ENCODE measurements around the gene ARID5B. TPM values are rescaled to one million over a fixed set of nuclear protein-coding genes. Genes with fewer than 3 reads are reported as not detected.

The ARID5B gene
- total and polyA plus RNA-seq, 2 donors (not counting 1 experiment from before 2014, with no cell fraction given), result 22.4 to 237 TPM

GRCh38 chr10:62029401-62029800 is 127.9 kb downstream of the ARID5B start:
- ATAC-seq (ENCODE audit: low read depth), result no peak
- DNase-seq, result no peak
- intact Hi-C loops (cut with micrococcal nuclease), result no loop called here
- Histone ChIP-seq H3K9ac (ENCODE audit: low read length) (no peak overlapping the region), H3K27me3 (replicated peaks in 1 of 4; ENCODE audit: control extremely low read depth in 1 of 4, control insufficient read depth in 3 of 4, insufficient read depth in 4 of 4, low read length in 3 of 4) (no peaks in the 10 kb centered on the region), H4K20me1 (ENCODE audit: control insufficient read depth, insufficient read depth, low read length, poor library complexity, severe bottlenecking) (no peaks in the 10 kb centered on the region), H3K4me1 (ENCODE audit: control insufficient read depth in 2 of 2, insufficient read depth in 2 of 2, low read length in 2 of 2) (peaks cover 73 to 76% of the 10 kb centered on the region in 2 donors), H3K79me2 (ENCODE audit: control insufficient read depth, insufficient read depth, low read length) (peaks cover 100% of the 10 kb centered on the region), H3K4me2 (replicated peaks; ENCODE audit: low read depth, low read length, poor library complexity, severe bottlenecking) (no peak overlapping the region), H3K27ac (ENCODE audit: low read length in 2 of 2) (peak overlapping the region in 1 of 2 donors; percentile 34), H2AFZ (ENCODE audit: insufficient read depth, low read depth, low read length, poor library complexity, severe bottlenecking) (no peak overlapping the region), H3K4me3 (ENCODE audit: control extremely low read depth in 1 of 5, extremely low read depth in 1 of 5, insufficient read depth in 1 of 5, low read depth in 2 of 5, low read length in 4 of 5) (no peak overlapping the region), H3K36me3 (replicated peaks in 1 of 2; ENCODE audit: control extremely low read depth in 1 of 2, control insufficient read depth in 1 of 2, extremely low read depth in 1 of 2, insufficient read depth in 2 of 2, low read length in 1 of 2) (peaks cover 3 to 38% of the 10 kb centered on the region in 2 experiments), H3K9me3 (ENCODE audit: control extremely low read depth in 1 of 3, control insufficient read depth in 2 of 3, insufficient read depth in 1 of 3, low read length in 2 of 3) (no peaks in the 10 kb centered on the region)
- Mint-ChIP-seq H3K4me1 (peaks cover 82% of the 10 kb centered on the region), H3K27me3 (no peaks in the 10 kb centered on the region), H3K9me3 (ENCODE audit: insufficient read depth) (no peaks in the 10 kb centered on the region), H3K27ac (peak overlapping the region; percentile 51), H3K4me3 (no peak overlapping the region)
- WGBS (ENCODE audit: insufficient coverage), result no CpG with 5 or more reads among the region's 2 CpGs
- POLR2A ChIA-PET, result interaction anchor here (1.2 kb wide), 1 partner anchor 9 kb away, joined by 3 read pairs; no protein-coding TSS in a partner anchor
- TF ChIP-seq EZH2 (IDR thresholded peaks at IDR 0.05; ENCODE audit: borderline replicate concordance, insufficient read depth, low read depth, low read length, poor library complexity, severe bottlenecking), result no peak
- no peak for TF ChIP-seq CTCF (IDR thresholded peaks at IDR 0.05)
- CTCF ChIA-PET, result interaction anchor here (0.6 to 12.2 kb wide), 5 partner anchors 8 to 238 kb away, joined by 3 to 131 read pairs (median 4); no protein-coding TSS in a partner anchor

- ATAC-seq (ENCODE audit: low read depth) (peak; percentile 60), DNase-seq (no peak)
- Mint-ChIP-seq H3K4me1 (peaks cover 82% of the 10 kb centered on the region), H3K27ac (peak overlapping the region; percentile 78), H3K9me3 (ENCODE audit: insufficient read depth) (no peaks in the 10 kb centered on the region), H3K27me3 (no peaks in the 10 kb centered on the region), H3K4me3 (peak overlapping the region; percentile 32)
- POLR2A ChIA-PET, result interaction anchor here (0.6 to 0.7 kb wide), 2 partner anchors 130 to 1215 kb away, joined by 3 to 6 read pairs; no protein-coding TSS in a partner anchor
- peaks cover 64 to 69% of the 10 kb centered on the region in 2 donors for H3K4me1 ChIP-seq (ENCODE audit: control insufficient read depth in 2 of 2, insufficient read depth in 2 of 2, low read length in 2 of 2)
- H3K4me2 ChIP-seq (replicated peaks; ENCODE audit: low read depth, low read length, poor library complexity, severe bottlenecking), result peak overlapping the region; percentile 42
- intact Hi-C loops (cut with micrococcal nuclease), result loop anchor here (1.0 to 10.0 kb wide), 2 partner anchors 9 to 53 kb away; no protein-coding TSS in a partner anchor
- no peaks in the 10 kb centered on the region for H4K20me1 ChIP-seq (ENCODE audit: control insufficient read depth, insufficient read depth, low read length, poor library complexity, severe bottlenecking)
- no peaks in the 10 kb centered on the region for H3K27me3 ChIP-seq (replicated peaks in 1 of 4; ENCODE audit: control extremely low read depth in 1 of 4, control insufficient read depth in 3 of 4, insufficient read depth in 4 of 4, low read length in 3 of 4)
- no CpG with 5 or more reads among the region's 2 CpGs for WGBS (ENCODE audit: insufficient coverage)
- peaks cover 0 to 5% (median 0%) of the 10 kb centered on the region in 3 donors for H3K9me3 ChIP-seq (ENCODE audit: control extremely low read depth in 1 of 3, control insufficient read depth in 2 of 3, insufficient read depth in 1 of 3, low read length in 2 of 3)
- CTCF ChIA-PET, result interaction anchor here (1.0 to 1.4 kb wide), 8 partner anchors 11 to 280 kb away, joined by 3 to 8 read pairs (median 3); no protein-coding TSS in a partner anchor
- TF ChIP-seq CTCF (IDR thresholded peaks at IDR 0.05) (no peak), EZH2 (IDR thresholded peaks at IDR 0.05; ENCODE audit: borderline replicate concordance, insufficient read depth, low read depth, low read length, poor library complexity, severe bottlenecking) (no peak)
- peak overlapping the region; percentile 52 to 60 for H3K27ac ChIP-seq (ENCODE audit: low read length in 2 of 2)
- no peak overlapping the region for H2AFZ ChIP-seq (ENCODE audit: insufficient read depth, low read depth, low read length, poor library complexity, severe bottlenecking)
- H3K36me3 ChIP-seq (replicated peaks in 1 of 2; ENCODE audit: control extremely low read depth in 1 of 2, control insufficient read depth in 1 of 2, extremely low read depth in 1 of 2, insufficient read depth in 2 of 2, low read length in 1 of 2), result peaks cover 3 to 40% of the 10 kb centered on the region in 2 experiments
- H3K4me3 ChIP-seq (ENCODE audit: control extremely low read depth in 1 of 5, extremely low read depth in 1 of 5, insufficient read depth in 1 of 5, low read depth in 2 of 5, low read length in 4 of 5), result no peak overlapping the region
- peaks cover 100% of the 10 kb centered on the region for H3K79me2 ChIP-seq (ENCODE audit: control insufficient read depth, insufficient read depth, low read length)
- H3K9ac ChIP-seq (ENCODE audit: low read length), result no peak overlapping the region
These were observed 130.0 kb downstream of the ARID5B start for GRCh38 chr10:62031507-62031906.

Measured in B cell (primary cell).